Thyroid gland (tissue), 4 donors: ENCODE data around the gene TBCEL.

Experiments
- CTCF ChIP-seq, 6 experiments: fragments of 200-600 bp in 3 of 6; fragments of 450-650 bp in 3 of 6; sonication (generic) in 3 of 6; IDR thresholded peaks; one replicate each; pipeline ENCODE4 v1.5.1; 2016 to 2019; ENCODE audit warnings: antibody characterized with exemption in 6 of 6, mild to moderate bottlenecking in 2 of 6, inconsistent platforms in 1 of 6, moderate library complexity in 1 of 6
- POLR2A ChIP-seq, 2 donors: fragments of 450-650 bp; IDR thresholded peaks; one replicate each; pipeline ENCODE4 v1.6.1; 2017; ENCODE audit warnings: antibody characterized with exemption in 2 of 2, mild to moderate bottlenecking in 2 of 2, moderate library complexity in 1 of 2

DNA sequence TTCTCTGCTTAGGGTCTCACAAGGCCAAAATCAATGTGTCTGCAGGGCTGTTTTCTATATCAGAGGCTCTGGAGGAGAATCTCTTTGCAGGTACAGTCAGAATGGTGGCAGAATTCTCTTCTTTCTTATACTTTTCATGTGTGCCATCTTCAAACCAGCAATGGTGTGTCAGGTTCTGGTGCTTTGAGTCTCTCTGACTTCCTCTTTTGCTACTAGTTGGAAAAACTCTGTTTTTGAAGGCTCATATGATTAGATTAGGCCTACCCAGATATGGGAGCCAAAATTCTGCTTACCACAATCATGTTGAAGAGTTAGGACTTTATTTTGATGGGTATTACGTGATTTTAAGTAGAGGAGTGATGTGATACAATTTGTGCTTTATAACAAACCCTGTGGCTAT lies 58.3 kb downstream of the TBCEL start:
- no peak for TF ChIP-seq CTCF (IDR thresholded peaks at IDR 0.05)
- no peak for TF ChIP-seq POLR2A (IDR thresholded peaks at IDR 0.05)
